NCI-H1694 treated with DMSO at 0.1 percent for 48 hours (cell line): Measurements from ENCODE around the gene RAPGEF5.

Source experiments
- DNase-seq: peaks from one replicate; lab custom pipeline; 2025; lab: John Stamatoyannopoulos, UW

The RAPGEF5 gene

DNA sequence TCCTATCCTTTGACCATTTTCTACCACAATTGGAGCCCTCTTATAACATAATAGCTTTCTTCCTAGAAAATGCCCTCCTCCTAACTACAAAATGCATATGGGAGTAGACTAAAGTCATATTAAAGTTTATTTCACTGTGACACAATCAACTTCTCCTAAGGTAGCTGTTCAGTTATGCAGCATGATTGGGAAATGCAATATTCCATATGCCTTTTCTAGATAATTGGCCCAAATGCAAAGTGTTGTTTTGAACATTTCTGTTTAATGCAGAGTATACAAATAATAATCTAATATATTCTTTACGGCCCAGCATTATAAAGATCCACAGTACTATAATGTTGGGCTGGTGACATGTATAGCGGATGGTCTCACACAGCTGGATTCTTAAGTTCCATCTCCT, 205.1 kb downstream of the RAPGEF5 start:
- DNase-seq = no peak

DNA sequence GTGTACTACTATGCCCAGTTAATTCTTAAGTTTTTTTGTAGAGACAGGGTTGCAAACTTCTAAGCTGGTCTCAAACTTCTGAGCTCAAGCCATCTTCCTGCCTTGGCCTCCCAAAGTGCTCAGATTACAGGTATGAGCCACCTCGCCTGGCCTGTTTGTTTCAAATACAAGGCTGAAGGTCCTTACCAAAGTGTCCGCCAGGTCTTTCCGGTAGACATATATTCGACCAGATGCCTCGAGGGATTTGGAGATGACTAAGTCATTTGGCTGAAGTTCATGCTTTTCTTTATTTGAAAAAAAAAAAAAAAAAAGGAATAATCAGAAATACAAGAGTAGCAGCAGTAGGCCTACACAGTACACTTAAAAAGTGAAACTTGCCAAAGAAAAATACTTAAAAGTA, 206.7 kb downstream of the RAPGEF5 start:
- no peak for DNase-seq

DNA sequence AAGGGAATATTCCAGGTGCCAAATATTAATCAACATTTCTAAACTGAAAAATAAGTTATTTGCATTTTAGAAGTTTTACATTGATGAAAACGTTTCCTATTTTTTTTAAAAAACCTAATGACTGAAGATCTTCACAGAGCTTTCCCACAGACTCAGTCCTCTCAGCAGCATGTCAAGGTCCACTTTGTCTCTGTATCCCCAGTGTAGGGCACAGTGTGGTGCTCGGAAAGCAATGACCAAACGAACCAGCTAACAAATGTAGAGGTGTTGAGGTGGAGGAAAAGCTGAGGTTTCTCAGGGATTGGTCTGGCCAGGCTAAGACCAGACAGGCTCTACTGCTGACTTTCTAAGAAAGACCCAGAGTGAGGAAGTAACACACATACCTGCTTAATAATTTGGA, 209.1 kb downstream of the RAPGEF5 start:
- DNase-seq = no peak

DNA sequence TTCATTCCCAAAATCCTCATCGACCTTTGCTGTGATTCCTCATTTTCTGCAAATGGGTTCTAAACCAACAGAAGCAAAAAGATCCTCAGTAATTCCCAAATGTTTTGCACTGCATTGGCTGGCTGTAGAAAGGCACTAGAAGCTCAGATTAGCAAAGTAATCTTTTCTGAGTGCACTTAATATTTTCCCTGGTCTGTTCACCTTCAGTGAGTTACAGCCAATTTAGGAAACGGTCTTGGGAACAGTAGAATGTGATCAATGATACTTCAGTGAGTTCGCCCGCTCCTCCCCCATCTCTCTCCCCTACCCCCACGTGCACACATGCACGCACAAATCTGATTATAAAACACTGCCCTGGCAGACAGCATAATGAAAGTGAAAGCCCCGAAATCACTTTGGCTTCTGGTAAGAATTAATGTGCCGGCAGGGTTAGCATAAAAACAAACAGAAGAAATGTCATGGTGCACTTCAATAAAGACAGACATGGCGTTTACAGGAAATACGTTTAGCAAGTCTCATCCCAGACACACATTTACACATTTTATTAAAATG, 209.9 kb downstream of the RAPGEF5 start:
- DNase-seq = no peak

DNA sequence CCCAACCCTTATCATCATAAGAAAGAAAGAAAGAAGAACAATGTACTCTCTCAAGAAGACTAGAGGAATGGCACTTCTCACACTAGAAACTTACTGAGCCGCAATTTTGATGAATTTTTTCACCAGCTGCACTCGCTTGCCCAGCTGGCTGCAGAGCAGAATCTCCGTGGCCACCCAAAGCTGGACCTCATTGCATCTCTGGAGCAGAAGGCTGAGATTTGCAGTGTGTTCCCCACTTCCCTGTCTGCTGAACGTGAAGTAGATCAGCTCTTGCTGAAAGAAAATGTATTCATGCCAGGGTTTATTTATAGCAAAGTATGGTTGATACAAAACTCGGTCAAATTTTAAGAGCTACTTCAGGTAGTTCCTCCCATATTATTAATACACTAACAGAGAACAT, 212.0 kb downstream of the RAPGEF5 start:
- DNase-seq = no peak

DNA sequence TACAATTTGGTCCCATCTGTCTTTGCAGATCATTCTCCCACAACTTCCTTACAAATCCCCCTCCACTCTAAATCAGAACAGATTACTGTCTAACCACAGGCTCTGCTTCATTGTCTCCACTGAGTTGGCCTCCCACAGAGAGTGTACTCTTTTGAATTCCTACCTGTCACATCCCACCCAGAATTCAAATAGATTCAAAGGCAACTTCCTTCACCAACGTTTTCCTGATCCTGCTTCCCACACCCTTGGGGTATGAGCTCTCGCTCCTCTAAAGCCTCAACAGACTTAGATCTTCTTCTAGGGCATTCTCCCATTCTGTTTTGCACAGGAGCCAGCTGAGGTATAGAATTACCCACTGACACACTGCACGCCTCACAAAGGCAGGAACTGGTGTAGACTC, 213.5 kb downstream of the RAPGEF5 start:
- DNase-seq = no peak

DNA sequence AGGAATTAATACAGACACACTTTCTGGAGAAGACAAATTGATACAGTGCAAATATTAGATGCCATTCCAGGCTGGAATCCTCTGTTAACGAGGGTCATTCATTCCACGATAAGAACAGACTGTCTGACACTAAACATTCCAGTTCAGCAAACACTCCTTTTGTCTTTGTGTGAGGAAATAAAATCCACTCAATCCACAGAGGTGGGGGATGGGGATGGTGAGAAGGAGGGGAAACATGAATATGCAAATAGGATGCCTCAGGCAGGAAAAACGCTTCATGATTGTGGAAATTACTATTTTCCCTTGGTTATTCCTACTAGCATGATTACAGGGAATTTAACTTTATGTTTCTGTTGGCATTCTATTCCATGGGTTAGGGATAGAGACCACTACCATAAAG, 214.4 kb downstream of the RAPGEF5 start:
- DNase-seq = no peak

DNA sequence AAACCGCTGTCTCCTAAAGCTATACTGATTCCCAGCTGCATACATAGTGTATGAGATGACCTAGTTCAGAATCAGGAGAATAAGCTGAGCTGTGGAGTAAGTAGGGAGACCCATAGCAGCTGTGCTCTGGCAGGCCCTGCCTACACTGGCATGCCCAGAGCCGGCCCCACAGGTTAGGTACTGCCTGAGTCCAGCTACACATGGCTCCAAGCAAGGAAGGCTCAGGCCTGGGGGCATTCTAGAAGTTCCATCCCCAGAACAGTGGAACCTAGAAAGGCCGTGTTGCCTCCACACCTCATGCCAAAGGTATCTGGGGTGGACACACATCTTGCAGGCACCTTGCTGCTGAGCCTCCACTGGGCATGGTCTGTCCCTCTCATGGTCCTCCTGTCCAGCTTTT, 215.6 kb downstream of the RAPGEF5 start:
- no peak for DNase-seq

DNA sequence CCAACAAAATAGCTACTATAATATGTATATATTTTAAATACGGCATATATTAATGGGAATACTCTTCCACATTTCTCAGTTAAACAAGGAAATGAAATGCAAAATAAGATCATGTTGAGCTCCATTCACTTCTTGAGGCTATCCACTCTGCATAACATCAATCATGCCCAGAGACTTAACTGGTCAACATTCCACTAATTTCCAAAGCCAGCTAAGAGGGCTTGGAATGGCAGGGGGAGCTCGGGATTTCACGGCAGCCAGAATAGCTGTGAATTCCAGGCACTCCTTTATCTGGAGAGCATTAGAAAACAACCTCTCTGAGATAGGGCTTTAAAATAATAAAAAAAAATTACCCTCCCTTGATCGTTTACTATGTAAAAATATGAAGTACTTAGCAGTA, 216.4 kb downstream of the RAPGEF5 start:
- no peak for DNase-seq

DNA sequence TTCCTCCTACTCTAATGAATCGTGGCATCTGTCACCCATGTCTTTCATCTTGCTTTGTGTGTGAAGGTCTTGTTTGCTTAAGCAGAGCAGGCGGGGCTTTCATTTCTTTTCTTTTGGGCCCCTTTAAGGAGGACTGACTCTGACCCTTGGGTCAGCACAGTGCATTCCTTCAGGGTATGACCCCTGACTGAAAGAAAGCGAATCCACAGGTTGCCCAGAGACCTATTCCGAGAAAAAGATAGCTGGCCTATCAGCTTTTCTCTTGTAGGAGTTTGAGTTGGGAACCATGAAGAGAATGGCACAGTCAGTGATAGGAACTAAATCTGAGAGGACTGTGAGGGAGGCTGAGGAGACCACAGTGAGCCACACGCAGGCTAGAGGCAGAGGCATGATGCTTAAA, 218.1 kb downstream of the RAPGEF5 start:
- no peak for DNase-seq

DNA sequence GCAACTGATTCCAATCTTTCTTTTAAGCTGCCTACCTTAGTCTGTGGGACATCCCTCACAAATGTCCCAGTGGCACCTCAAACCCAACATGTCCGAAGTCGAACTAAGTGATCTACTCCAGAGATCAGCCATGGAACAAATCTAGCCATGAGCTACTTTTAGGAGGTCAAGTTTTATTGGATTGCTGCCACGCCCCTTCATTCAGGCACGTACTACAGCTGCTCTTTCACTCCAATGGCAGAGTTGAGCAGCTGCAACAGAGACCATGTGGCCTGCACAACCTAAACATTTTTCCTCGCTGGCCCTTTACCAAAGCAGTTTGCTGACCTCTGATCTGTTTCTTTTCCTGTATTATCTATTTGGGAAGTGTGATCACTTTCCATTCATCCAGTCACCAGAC, 218.8 kb downstream of the RAPGEF5 start:
- DNase-seq = no peak

DNA sequence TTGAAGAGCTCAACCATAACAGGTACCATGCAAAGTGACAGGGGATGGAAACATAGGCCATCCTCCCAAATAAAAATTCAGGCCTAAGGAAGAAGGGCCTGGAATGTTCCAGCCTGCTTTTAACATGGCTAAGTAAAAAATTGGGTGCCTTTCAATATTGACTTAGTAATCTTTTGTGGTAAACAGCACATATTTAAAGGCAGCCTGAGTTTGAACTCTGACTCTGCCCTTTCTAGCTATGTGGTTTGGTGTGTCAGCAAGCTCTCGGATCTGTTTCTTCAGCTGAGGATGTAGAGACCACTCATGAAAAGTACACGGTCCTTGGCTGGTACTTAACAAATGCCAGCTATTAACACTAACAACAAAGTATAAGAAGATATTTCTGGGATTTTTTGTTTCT, 219.5 kb downstream of the RAPGEF5 start:
- no peak for DNase-seq

DNA sequence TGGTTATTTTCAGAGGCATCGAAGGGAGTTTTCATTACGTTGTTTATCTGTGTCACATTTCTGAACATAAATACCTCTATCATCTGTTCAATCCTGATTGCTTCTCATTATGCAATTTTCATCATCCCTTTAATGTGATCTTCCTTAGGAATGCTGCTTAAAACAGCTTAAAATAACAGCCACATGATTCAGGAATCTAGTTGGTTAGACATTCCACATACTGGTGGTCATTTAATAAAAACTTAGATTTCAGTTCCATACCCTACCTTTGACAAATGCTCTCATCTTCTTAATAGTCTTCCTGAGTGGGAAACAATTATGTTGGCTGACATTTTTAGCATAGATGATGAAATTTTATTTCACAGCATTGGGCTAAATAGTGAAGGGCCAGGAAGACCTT, 219.9 kb downstream of the RAPGEF5 start:
- DNase-seq = no peak

DNA sequence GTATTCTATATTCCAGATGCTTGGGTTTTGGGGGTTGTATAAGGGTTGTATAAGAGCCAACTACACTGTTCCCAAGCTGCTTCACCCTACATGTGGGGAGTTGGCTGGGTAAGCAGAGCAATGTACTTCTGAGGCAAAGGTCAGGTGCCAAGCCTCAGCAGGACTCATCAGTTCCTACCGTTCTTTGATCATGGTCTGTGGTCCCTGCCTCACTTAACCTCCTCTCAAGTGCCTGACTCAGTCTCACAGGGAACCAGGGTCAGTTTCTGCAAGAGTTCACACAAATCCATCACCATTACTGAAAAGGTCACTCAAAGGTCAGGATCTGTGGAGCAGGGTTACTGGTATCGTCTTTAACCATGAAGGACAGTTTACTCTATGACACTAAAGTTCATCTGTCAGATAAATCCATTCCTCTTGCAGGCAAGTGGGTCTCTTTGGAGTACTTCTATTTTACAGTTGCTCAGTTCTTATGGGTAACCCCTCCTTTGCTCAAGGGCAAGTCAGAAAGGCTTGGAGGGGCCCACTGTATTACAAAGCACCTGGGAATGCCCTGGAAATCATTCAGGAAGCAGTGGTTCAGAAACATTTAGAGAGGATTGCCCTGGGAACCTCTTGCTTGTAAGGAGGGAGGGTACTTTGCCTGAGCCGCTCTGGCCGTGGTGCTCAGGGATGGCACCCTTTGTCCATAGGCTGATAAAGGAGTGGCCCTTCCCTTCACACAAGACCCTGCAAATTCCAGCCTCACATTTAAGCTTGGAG, 227.0 kb downstream of the RAPGEF5 start:
- DNase-seq = no peak

DNA sequence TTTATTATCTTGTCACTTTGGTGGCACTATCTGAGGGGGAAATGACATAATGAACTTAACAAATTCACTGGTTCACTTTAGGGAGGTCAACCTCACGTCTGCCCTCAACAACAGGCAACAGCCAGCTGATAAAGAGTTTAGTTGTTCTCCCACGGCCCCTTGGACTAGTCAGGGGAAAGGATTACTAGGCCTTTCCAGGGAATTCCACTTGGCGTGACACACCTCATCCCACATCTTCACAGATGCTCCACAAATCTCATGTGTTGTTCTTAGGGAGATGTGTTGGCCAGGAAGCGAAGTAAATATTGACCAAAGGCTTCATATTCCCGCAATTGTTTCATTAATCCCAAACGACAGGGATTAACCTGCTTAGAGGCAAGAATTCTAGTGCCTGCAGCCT, 227.8 kb downstream of the RAPGEF5 start:
- DNase-seq = no peak

DNA sequence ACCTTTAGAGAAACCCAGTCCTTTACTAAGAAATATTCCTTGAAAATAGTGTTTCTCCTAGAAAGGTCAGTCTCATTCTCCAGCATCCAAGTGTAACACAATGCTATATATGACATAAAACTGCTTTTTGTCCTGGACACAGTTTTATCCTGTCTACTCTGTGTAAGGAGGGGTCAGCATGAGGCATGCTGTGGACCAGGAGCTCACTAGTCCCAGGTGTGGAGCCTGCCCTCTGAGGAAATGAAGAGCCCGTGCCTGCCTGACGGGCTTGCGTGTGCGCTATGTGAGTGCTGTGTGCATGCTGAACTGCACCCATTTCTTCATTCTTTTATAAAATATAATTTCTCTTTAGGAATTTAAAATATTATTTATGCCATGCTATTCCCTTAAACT, 228.4 kb downstream of the RAPGEF5 start:
- DNase-seq = no peak

DNA sequence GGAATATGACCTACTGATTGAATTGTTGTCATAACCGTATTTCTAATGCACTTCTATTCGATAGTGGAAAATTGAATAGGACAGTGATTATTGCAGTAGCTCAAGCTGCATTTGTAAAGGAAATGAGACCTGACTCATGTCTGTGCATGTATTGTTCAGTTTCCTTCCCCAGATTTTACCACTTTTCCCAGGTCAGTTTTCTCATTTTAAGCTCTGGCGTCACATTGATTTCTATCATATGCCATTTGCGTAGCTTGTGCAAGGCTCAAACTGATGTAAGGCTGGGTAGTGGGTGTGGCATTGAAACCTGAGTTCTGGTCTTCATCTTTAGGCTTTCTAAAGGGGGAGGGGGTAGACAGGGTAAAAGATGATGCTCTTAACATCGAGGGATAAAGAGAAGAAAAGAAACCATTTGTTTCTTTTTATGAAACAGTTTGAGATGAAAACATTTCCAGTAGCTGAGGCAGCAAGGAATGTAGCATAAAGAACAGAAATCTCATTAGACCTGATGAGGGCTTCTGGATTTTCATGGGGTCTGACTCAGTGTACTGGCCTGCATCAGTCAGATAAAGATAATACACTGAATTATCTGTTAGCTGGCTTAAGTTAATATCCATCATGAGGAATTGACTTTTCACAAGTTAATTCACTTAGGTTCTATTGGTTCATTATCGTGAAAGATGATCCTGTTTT, 229.0 kb downstream of the RAPGEF5 start:
- no peak for DNase-seq

DNA sequence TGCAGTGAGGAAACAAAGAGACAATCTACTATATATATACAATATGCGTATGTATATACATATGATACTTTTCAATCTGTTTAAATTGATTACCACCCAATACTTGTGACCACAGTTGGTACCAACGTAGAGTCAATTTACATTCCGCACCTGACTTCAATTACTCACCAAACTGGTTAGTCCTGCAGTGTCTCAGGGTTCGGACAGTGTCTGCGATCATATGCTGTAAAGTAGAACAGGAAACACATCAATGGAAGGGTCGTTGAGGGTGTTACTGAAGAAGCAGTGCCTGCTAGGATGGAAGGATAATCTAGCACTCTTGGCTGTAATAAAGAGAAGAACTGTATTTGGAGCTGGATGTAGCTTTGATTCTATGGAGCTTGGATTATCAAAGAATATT, 231.5 kb downstream of the RAPGEF5 start:
- DNase-seq = no peak

DNA sequence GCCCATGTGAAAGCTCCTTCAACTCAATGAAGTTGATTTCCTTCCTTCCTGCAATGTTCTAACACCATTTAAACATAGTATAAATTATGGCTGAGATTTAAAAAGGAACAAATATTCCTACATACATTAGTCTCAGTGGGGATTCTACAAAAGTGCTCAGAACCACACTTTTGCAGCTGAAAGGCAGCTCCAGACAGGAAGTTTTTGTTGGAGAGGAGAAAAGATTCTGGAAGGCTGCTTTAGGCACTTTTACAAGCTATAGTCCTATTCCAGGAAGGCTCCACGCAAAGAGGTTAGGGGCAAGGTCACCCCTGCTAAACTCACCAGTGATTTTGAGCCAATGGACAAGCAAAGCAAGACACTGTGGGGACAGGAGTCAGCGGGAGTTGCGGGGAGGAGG, 232.0 kb downstream of the RAPGEF5 start:
- DNase-seq = no peak

DNA sequence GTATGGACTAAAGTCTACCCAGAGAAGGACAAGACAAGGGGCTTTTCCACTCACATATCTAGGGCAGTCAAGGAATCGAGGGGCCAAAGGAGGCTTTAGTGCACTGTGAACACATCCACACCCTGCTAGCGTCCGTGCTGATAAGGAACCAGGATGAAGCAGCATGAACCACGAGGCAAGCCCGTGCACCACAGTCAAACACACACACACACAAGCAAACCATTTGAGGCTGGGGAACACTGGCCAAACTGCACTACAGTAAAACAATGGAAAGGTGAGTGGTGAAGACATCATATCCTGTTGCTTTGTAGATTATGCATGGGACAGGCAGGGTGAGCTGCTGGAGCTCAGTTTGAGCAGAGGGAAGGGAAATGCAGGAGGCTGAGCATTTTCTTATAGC, 233.8 kb downstream of the RAPGEF5 start:
- DNase-seq = no peak

DNA sequence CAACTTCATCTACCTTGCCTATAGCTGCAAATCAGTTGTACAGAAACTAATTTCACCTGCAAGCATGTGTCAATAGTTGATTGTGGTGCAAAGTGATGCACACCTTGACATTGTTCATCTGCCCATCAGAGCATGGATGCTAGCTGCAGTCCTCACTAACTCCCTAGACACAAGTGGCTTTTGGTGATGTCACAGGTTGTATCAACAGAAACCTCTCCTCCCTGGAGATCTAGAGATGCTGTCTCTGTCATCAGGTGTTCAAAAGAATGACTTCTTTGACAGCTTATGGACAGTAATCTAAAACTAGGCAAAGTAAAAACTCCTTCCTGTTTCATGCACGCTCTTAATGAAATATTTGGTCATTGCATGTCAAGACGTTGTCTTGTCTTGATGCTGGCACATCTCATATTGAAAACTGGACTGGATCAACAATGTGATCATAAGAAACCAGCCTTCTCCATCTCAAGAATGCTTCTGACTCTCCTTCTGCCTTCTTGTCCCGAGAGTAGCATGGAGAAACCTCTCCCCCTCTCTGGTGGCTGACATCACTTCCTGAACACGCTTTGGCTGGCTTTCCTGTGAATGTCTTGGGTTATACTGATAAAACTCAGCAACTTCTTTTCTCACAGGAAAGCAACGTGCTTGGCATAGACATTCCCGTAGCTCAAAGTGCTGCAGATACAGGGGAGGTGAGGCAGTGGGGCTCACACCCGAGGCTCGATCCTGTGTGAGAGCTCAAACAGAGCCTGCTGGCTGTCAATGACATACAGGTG, 235.1 kb downstream of the RAPGEF5 start:
- no peak for DNase-seq

DNA sequence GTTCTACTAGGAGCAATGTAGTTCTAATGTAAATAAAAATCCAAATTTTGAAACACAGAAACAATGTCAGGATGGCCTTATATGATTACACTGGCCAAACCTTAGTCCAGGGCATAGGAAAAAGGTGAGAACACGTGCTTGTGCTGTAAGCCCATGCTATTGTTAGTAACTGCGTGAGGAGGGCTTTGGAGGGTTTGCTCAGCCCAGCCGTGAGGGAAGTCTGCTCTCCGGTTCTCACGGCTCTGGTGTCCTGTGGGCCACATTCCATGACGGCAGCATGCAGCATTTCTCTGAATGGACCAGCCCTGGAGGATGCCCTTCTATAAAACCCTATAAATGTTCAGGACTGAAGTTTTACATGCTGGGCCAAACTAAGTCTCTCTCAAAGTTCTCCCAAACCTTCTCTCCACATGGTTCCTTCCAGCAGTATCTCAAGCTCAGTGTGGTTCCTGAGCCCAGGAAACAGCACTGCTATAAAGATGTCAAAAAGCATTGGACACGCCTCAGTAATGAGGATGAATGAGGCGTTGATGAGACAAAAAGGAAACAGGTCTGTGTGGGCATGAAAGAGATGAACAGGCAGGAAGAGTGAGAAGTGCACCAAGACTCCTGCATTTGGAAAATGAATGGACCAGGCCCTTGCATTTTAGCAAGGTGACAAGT, 236.4 kb downstream of the RAPGEF5 start:
- DNase-seq = no peak
